Measurements from ENCODE around the gene LRRC56.

LRRC56 gene

DNA sequence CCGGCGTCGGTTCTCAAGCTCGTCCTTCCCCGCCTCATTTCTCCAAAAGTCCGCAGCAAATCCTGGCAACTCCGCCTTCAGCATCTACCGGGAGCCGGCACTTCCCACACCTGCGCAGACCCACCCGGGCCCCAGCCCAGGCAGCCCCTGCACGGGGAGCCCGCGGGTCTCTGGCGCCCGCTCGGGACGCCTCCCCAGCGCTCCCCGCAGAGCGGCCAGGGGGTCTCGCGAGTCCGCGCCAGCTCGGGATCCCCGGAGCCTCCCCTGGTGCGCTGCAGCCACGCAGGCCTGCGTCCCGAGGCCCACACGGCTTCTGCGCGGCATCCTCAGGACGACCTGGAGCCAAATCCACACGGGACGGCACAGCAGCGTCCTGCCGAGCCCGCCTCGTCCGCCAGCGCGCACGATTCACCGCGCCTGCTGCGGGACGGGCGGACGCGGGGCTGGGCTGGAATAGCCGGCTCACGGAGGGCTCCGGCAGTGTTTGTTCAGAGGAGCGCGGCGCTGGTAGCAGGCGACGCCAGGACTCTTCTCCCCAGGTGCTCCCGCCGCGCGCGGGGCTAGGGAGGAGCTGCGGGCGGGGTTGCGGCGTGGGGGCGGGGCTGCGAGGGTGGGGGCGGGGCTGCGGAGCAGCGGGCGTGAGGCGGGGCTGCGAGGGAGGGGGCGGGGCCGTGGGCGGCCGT, 38.1 kb downstream of the LRRC56 start:
- peak in 1 of 2 experiments; percentile 41 for DNase-seq (ENCODE audit: low read depth in 1 of 2, low spot score in 1 of 2)
- Histone ChIP-seq H3K27ac (replicated peaks) (no peak overlapping the region), H3K4me3 (replicated peaks; ENCODE audit: insufficient read depth, low read length) (peak overlapping the region; percentile 51), H3K27me3 (ENCODE audit: insufficient read depth, poor library complexity, severe bottlenecking) (peaks cover 4% of the 10 kb centered on the region)
- TF ChIP-seq CTCF (IDR thresholded peaks at IDR 0.05; ENCODE audit: insufficient read depth, low read length): no peak

GRCh38 chr11:575996-576768, 38.9 kb downstream of the LRRC56 start, which contains the start of gene PHRF1:
TSS of gene PHRF1 (plus strand) at chr11:576470. CDS start at chr11:581513, 5,043 bp downstream.
- DNase-seq (ENCODE audit: low read depth in 1 of 2, low spot score in 1 of 2): peak; percentile 92 to 93
- Histone ChIP-seq H3K27me3 (ENCODE audit: insufficient read depth, poor library complexity, severe bottlenecking) (peaks cover 4% of the 10 kb centered on the region), H3K4me3 (replicated peaks; ENCODE audit: insufficient read depth, low read length) (peak within 1 kb of the TSS; percentile 93), H3K27ac (replicated peaks) (peak within 1 kb of the TSS; percentile 100)
- peak; percentile 93 for TF ChIP-seq GABPA (IDR thresholded peaks at IDR 0.05; ENCODE audit: low read depth)
- TF ChIP-seq SPI1 (IDR thresholded peaks at IDR 0.05; ENCODE audit: borderline replicate concordance, low read depth): peak; percentile 15; the same call in 1 of the 2 replicates
- TF ChIP-seq POLR2AphosphoS5 (IDR thresholded peaks at IDR 0.05; ENCODE audit: low read depth): peak; percentile 54; the same call in 1 of the 2 replicates
- TF ChIP-seq, protein P1, sequence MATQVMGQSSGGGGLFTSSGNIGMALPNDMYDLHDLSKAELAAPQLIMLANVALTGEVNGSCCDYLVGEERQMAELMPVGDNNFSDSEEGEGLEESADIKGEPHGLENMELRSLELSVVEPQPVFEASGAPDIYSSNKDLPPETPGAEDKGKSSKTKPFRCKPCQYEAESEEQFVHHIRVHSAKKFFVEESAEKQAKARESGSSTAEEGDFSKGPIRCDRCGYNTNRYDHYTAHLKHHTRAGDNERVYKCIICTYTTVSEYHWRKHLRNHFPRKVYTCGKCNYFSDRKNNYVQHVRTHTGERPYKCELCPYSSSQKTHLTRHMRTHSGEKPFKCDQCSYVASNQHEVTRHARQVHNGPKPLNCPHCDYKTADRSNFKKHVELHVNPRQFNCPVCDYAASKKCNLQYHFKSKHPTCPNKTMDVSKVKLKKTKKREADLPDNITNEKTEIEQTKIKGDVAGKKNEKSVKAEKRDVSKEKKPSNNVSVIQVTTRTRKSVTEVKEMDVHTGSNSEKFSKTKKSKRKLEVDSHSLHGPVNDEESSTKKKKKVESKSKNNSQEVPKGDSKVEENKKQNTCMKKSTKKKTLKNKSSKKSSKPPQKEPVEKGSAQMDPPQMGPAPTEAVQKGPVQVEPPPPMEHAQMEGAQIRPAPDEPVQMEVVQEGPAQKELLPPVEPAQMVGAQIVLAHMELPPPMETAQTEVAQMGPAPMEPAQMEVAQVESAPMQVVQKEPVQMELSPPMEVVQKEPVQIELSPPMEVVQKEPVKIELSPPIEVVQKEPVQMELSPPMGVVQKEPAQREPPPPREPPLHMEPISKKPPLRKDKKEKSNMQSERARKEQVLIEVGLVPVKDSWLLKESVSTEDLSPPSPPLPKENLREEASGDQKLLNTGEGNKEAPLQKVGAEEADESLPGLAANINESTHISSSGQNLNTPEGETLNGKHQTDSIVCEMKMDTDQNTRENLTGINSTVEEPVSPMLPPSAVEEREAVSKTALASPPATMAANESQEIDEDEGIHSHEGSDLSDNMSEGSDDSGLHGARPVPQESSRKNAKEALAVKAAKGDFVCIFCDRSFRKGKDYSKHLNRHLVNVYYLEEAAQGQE (IDR thresholded peaks at IDR 0.05; ENCODE audit: insufficient replicate concordance, low read depth): peak; percentile 70
- no peak for TF ChIP-seq CTCF (IDR thresholded peaks at IDR 0.05; ENCODE audit: insufficient read depth, low read length)

DNA sequence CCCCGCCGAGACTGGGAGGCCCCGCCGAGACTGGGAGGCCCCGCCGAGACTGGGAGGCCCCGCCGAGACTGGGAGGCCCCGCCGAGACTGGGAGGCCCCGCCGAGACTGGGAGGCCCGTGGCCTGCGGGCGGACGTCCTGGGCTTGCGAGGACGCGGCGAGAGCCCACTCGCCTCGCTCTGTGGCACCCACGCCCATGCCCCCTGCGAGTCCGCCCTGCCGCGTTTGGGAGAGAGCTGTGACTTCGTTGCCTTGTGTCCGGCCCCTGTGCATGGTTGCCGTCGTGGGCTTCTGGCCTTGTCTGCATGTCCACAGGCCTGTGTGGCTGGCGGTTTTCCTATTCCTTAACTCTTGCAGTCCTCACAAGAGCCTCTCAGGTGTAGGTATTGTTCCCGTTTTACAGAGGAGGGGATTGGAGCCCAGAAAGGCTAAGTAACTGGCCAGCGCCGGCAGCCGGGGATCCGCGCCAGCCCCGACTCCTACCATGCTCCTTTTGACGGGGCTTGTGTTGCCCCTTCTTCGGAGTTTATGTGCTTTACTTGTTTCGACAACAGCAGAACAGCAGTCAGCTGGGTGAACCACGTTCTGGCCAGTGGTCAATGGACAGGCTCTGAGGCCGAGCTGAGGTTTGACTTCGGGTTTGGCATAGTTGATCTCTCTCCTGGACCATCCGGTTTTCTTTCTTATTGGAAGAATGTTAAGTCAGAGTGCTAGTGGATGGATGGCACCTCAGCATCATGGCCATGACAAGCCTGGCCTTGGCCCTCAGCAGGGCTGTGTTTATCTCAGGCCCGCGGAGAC, 39.7 kb downstream of the LRRC56 start:
- peaks cover 4% of the 10 kb centered on the region for H3K27me3 ChIP-seq (ENCODE audit: insufficient read depth, poor library complexity, severe bottlenecking)
- peak overlapping the region; percentile 93 for H3K4me3 ChIP-seq (replicated peaks; ENCODE audit: insufficient read depth, low read length)
- peak overlapping the region; percentile 85 for H3K27ac ChIP-seq (replicated peaks)
- TF ChIP-seq, protein P1 (IDR thresholded peaks at IDR 0.05; ENCODE audit: insufficient replicate concordance, low read depth): no peak
- DNase-seq (ENCODE audit: low read depth in 1 of 2, low spot score in 1 of 2): no peak

- H3K4me3 ChIP-seq (replicated peaks; ENCODE audit: insufficient read depth, low read length): peak overlapping the region; percentile 93
- peaks cover 4% of the 10 kb centered on the region for H3K27me3 ChIP-seq (ENCODE audit: insufficient read depth, poor library complexity, severe bottlenecking)
- H3K27ac ChIP-seq (replicated peaks): peak overlapping the region; percentile 85
- DNase-seq (ENCODE audit: low read depth in 1 of 2, low spot score in 1 of 2): no peak
- TF ChIP-seq CTCF (IDR thresholded peaks at IDR 0.05; ENCODE audit: insufficient read depth, low read length) (no peak), POLR2AphosphoS5 (IDR thresholded peaks at IDR 0.05; ENCODE audit: low read depth) (no peak), SPI1 (IDR thresholded peaks at IDR 0.05; ENCODE audit: borderline replicate concordance, low read depth) (no peak), GABPA (IDR thresholded peaks at IDR 0.05; ENCODE audit: low read depth) (no peak)
- TF ChIP-seq, protein P1 (IDR thresholded peaks at IDR 0.05; ENCODE audit: insufficient replicate concordance, low read depth): no peak
Observed at GRCh38 chr11:577611-577894, 40.2 kb downstream of the LRRC56 start.

Measured in HL-60 (cell line).